ENCODE results near the gene DDX17. TPM values are rescaled to one million over a fixed set of nuclear protein-coding genes. Genes with fewer than 3 reads are reported as not detected.
"Not testable (repeated sequence)": the region's sequence is repeated elsewhere in the genome, so short reads cannot be mapped to it uniquely, and the experiment has no call there.

Gene DDX17
- total RNA-seq, 1 donor from 2014 or later: 434 TPM

- intact Hi-C loops (cut with micrococcal nuclease): no loop called here
These were observed 11.6 kb downstream of the DDX17 start for GRCh38 chr22:38494498-38494897.

- intact Hi-C loops (cut with micrococcal nuclease): no loop called here
These were observed 14.3 kb downstream of the DDX17 start for GRCh38 chr22:38491707-38492348.

DNA sequence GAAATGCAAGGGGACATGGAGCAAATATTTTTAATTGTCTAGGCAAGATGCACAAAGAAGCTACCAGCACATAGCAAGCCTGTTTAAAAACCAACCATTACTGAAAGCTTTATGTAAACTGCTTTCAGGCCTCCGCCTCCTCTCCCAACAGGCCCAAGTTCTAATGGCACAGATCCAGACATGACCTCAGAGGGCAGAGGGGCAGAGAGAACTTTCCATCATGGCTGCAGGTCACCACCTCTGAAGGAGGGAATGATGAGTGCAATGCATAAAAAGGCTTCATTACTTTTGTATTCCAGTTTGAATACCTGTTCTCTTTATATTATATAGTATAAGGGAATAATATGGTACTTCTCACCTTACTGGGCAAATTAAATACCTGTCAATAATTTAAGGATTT lies 15.2 kb downstream of the DDX17 start:
- intact Hi-C loops (cut with micrococcal nuclease): no loop called here

DNA sequence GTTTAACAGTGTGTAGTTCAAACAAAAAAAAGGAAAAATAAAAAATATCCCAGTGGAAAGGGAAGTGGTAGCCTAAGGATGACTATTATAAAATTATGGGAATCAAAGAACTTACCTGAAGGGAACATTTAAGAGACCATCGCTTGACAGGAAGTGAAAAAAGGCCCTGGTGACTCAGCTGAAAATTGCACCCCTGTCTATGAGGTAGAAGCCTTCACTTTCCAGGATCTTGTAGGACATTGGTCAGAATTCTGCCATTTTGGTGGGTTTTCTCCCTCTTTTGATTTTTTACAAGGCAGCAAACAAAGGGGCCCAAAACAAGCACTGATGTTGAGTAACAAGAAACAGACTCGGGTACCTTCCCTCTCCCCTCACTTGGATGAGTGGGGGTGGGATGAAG lies 15.6 kb downstream of the DDX17 start:
- intact Hi-C loops (cut with micrococcal nuclease): no loop called here

DNA sequence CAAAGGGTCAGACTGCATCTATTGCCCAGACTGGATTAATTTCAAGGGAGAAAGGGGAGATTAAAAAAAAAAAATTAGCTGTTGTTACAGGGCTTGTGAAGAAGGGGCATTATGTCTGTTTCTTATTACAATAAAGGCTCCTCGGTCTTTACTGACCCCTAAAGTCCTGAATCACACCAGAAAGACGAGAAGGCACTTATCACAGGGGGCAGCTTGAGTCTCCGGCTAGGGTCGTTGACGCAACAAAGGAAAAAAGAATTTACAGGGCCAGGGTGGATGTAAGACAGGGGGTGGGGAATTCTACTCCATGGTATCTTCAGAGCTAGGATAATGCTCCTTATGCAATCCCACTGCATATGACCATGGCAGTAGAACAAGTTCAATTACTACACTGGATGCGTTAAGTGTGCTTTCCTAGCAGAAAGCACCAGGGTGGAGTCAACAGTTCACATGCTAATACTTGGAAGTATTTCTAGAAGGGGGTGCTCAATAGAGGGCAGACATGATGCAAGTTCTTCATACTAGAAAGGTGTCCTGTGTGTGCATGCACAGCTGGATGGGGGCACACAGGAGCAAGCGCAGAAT lies 16.5 kb downstream of the DDX17 start:
- intact Hi-C loops (cut with micrococcal nuclease): no loop called here

GRCh38 chr22:38489142-38489541 lies 17.0 kb downstream of the DDX17 start:
- intact Hi-C loops (cut with micrococcal nuclease): no loop called here

DNA sequence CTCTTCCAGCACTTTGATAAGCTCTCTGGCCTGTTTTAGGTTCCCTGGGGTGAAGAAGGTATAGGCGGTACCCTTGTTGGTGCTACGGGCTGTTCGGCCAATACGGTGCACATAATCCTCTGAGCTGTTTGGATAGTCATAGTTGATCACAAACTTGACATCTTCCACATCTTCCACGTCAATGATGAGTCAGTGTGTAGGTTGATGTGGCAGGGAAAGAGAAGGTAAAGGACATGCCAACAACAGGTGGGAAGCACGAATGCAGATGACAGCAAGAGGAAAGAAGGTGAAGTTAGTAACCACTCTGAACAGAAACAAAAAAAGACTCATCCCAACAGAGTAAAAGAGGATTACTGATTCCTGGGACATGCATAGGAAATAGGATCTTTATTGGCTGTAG lies 18.2 kb downstream of the DDX17 start:
- intact Hi-C loops (cut with micrococcal nuclease): no loop called here

DNA sequence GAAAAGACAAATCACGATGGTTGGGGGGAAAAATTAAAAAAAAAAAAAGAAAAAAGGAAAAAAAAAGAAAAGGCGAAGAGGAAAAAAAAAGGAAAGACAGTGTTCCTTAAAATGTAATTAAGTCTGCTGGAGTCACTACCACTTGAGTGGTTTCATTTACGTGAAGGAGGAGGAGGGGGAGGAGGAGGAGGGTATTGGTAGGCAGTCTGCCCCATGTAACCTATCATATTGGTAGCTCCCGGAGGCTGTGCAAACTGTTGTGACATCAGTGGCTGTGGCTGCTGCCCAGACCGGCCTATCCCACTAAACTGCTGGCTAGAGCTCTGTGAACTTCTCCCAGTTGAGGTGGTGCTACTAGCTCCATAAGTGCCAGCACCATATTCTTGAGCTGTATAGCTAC lies 20.3 kb downstream of the DDX17 start:
- intact Hi-C loops (cut with micrococcal nuclease): no loop called here

DNA sequence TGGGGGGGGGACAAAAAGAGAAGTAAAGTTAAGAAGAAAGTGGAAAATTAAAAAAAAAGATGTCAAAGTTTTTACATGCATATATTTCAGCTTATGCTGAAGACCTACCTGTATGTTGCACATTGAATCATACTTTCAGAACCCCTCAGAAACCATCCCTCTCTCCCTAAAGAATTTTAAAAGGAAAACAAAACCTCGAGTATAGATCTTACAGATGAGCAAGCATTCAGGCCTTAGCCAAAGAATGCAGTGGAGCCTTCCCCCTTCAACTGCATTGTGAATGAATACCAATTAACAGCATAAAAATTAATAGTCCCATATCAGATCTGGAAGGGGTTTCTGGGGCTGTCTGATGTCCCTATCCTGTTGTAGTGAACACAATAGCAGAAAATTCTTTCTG lies 21.9 kb downstream of the DDX17 start:
- intact Hi-C loops (cut with micrococcal nuclease): no loop called here

DNA sequence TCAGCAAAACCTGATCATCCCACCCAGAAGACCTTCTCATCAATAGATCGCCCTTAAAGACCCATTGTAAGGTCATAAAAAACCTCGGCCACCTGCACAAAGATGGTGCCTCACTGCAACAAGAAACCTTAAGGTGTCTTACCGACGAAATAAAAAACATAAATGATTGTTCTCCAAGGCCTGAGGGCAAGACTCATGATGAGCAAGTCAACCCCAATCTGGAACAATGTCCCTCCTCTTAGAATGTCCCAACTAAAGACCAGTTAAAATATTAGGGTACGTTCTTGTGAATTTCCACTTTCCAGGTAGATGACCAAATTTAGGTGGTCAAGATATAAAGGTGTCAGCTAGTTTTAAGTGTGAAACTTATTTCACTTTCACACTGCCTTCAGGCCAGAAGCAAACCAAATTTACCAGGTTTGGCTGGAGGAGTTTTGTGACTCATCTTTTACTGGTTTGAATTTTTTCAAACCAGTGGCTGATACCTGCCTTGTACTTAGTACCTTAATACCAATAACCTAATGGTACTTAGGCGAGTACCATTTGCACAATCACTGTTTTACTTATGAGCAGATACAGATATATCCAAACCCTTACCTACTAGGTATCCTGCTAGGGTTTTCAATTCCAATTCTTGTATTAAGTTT lies 23.3 kb downstream of the DDX17 start:
- intact Hi-C loops (cut with micrococcal nuclease): no loop called here

DNA sequence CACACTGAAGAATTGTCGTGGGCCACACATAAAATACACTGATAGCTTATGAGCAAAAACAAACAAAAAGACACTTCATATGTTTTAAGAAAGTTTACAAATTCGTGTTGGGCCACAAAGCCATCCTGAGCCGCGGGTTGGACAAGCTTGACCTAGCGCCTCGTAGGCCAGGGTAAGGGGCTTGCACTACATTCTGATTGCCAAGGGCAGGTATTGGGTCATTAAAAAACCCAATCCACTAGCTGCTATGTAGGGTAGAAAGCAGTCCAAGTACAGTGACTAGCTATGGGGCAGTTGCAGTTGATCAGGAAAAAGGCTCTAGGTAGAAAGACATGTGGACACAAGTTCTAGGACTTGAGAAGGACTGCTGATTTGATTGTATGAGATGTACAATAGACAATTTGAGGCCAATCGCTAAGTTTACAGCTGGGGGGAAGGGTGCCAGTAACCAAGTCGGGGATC lies 24.2 kb downstream of the DDX17 start:
- intact Hi-C loops (cut with micrococcal nuclease): no loop called here

DNA sequence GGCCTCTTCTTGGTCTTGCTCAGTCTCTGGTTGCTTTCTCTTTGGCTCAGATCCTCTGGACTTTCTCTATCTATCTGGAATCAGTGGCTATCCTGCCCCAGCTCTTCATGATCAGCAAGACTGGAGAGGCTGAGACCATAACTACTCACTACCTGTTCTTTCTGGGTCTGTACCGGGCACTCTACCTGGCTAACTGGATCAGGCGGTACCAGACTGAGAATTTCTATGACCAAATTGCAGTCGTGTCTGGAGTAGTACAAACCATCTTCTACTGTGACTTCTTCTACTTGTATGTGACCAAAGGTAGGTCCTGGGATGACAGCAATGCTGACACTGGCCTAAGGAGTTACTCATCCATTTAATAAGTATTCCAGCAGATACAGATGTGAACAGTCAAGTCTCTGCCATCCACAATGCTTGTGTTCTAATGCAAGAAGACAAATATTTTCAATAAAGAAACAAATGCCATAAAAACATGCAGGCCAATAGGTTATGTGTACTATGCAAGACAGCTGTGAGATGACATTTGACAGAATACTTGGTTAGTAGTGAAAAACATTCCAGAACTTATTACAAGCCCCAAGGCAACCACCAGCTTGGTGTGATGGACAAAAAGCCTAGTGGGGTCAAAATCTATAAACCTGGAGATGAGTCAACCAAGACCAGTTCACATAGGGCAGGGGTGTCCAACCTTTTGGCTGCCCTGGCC lies 24.8 kb downstream of the DDX17 start:
- intact Hi-C loops (cut with micrococcal nuclease): no loop called here

GRCh38 chr22:38479096-38479837 lies 26.8 kb downstream of the DDX17 start:
- intact Hi-C loops (cut with micrococcal nuclease): no loop called here

DNA sequence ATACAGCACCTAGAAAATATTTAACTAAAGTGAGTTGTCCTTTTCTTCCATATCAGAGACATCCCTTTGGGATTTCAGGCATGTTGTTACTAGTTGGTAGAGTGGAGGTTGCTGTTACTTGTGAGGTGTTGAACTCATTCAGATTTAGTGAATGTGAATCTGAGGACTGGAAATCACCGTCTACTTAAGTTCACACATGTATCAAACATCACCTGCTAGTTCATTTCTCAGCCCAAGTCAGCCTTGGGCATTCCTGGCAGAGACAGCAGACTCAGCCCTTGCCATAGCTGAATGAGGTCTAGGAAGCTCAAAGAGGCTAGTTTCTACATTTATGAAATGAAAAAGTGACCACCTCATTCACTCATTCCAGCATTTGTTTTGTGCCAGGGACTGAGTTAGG lies 28.5 kb downstream of the DDX17 start:
- intact Hi-C loops (cut with micrococcal nuclease): no loop called here

GRCh38 chr22:38474003-38474607 lies 32.0 kb downstream of the DDX17 start:
- intact Hi-C loops (cut with micrococcal nuclease): no loop called here

- intact Hi-C loops (cut with micrococcal nuclease): no loop called here
These were observed 34.9 kb downstream of the DDX17 start for GRCh38 chr22:38471237-38471636.

- intact Hi-C loops (cut with micrococcal nuclease): not testable (repeated sequence)
These were observed 35.9 kb downstream of the DDX17 start for GRCh38 chr22:38470179-38470578.

- intact Hi-C loops (cut with micrococcal nuclease): no loop called here
These were observed 36.8 kb downstream of the DDX17 start for GRCh38 chr22:38469306-38469781.

- intact Hi-C loops (cut with micrococcal nuclease): no loop called here
These were observed 37.4 kb downstream of the DDX17 start for GRCh38 chr22:38468443-38469305.

DNA sequence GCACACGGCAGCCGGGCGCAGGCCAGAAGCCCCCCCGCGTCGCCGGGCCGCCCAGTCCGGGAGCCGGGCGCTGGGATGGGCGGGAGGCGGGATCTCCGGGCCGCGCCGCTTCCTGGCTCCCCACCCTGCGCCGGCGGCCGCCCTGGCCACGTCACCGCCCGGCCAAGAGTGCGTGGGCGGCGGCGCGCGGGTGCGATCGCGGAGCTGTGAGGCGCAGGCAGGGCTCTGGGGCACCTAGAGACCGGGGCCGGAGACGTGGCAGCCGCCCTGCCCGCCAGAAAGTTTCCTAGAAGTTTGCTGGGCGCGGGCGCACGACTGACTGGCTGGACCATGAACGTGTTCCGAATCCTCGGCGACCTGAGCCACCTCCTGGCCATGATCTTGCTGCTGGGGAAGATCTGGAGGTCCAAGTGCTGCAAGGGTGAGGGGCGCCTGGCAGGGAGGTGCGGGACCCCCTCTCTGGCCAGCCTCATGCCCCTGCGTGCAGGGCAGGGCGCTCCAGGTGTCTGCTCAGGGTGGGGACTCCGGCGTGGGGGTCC lies 38.1 kb downstream of the DDX17 start, which contains the start of gene KDELR3:
TSS of gene KDELR3 (plus strand) at position 193 of the 539 bp plus-strand sequence. CDS start at position 331, 138 bp downstream.
- intact Hi-C loops (cut with micrococcal nuclease): no loop called here
